LNCaP clone FGC (cell line): Measurements from ENCODE around the gene EMP3.
A peak's percentile ranks its signal among the peaks of the same experiment; 100 is the strongest.
"Not testable (repeated sequence)": the region's sequence is repeated elsewhere in the genome, so short reads cannot be mapped to it uniquely, and the experiment has no call there.

Experiments used
- DNase-seq: peaks from one replicate; pipeline ENCODE4 v3.0.0-alpha.2; 2011; ENCODE audit warnings: low read depth
- H3K4me3 ChIP-seq: 2 replicates; pipeline ENCODE4 v1.5.1; 2011; ENCODE audit warnings: mild to moderate bottlenecking, low read depth, low read length, control low read depth
- TF ChIP-seq, protein P1 (sequence below): IDR thresholded peaks from 2 replicates; pipeline ENCODE4 v1.5.1; 2012; ENCODE audit warnings: mild to moderate bottlenecking; ENCODE audit not compliant: control insufficient read depth, insufficient read depth; ENCODE audit errors: extremely low read depth

The EMP3 gene

DNA sequence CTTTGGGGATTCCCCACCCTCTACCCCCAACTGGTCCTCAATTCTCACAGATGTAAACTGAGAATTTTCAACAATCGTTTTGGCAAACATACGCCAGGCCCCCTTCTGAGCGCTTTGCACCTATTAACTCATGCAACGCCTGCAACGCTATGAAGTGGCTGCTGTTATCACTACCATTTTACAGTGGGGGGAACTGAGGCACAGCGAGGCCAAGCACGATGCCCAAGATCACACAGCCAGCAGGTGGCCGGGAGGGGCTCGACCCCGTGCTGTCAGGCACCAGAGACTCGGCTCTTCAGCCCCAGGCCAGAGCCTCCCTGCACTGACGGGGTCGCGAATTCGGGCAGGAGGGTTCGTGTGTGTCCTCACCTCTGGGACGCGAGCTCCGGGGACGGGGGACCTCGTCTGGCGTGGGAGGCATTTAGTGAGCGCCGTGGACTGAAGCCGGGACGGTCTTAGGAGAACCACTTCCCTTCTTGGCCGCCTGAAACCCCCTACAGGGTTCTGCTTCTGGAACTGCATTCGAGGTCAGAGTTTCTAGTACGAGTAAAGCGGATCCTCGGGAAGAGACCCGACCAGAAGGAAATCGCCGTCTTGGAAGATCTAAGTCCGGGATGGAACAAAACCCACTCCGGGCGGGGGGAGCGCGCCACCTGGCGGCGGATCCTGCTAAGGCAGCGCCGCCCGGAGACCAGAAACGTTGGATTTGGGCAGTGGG, 34.4 kb upstream of the EMP3 start:
- DNase-seq = peak; percentile 4
- TF ChIP-seq, protein P1, sequence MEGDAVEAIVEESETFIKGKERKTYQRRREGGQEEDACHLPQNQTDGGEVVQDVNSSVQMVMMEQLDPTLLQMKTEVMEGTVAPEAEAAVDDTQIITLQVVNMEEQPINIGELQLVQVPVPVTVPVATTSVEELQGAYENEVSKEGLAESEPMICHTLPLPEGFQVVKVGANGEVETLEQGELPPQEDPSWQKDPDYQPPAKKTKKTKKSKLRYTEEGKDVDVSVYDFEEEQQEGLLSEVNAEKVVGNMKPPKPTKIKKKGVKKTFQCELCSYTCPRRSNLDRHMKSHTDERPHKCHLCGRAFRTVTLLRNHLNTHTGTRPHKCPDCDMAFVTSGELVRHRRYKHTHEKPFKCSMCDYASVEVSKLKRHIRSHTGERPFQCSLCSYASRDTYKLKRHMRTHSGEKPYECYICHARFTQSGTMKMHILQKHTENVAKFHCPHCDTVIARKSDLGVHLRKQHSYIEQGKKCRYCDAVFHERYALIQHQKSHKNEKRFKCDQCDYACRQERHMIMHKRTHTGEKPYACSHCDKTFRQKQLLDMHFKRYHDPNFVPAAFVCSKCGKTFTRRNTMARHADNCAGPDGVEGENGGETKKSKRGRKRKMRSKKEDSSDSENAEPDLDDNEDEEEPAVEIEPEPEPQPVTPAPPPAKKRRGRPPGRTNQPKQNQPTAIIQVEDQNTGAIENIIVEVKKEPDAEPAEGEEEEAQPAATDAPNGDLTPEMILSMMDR = peak; percentile 76
- peak overlapping the region; percentile 29 for H3K4me3 ChIP-seq

- not testable (repeated sequence) for DNase-seq, H3K4me3 ChIP-seq
Measured at GRCh38 chr19:48291489-48291815, 33.9 kb upstream of the EMP3 start.

DNA sequence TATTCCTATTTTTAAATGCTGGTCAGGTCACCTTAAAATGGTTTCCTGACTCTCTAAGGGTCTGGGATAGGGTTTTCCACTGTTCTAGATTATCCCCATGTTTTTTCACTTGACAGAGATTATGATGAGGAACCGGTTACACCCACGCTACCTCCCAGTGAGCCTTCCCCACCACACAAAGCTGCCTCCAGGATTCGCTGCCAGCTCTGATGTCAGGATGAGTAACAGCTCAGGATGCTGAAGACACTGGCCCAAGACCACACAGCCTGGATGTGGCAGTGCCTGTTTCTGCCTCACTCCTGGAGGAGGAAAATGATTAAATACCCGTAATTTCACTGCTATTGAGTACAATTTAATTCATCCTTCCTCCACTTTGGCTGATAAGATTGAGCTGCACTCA, 32.6 kb upstream of the EMP3 start:
- no peak for DNase-seq
- H3K4me3 ChIP-seq = no peak overlapping the region
- TF ChIP-seq, protein P1 = no peak

DNA sequence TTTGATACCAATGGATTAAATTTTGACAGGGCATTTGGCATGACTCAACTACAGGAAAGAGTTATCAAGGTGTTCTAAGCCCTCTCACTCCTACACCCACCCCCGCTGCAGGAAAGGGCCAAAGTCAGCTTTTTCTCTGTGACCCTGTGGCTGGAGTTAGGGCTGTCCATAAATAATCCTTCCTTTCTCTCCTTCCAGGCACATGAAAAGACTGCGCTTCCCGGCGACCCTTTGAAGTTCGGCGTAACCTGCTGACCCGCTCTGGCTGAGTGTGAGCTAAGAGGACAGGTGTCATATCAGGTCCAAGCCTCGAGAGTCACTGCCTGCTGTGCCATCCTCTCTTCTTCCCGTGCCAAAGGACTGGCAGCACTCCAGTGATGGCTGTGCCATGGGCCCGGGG, 29.9 kb upstream of the EMP3 start:
- no peak overlapping the region for H3K4me3 ChIP-seq
- no peak for DNase-seq
- TF ChIP-seq, protein P1 = no peak

DNA sequence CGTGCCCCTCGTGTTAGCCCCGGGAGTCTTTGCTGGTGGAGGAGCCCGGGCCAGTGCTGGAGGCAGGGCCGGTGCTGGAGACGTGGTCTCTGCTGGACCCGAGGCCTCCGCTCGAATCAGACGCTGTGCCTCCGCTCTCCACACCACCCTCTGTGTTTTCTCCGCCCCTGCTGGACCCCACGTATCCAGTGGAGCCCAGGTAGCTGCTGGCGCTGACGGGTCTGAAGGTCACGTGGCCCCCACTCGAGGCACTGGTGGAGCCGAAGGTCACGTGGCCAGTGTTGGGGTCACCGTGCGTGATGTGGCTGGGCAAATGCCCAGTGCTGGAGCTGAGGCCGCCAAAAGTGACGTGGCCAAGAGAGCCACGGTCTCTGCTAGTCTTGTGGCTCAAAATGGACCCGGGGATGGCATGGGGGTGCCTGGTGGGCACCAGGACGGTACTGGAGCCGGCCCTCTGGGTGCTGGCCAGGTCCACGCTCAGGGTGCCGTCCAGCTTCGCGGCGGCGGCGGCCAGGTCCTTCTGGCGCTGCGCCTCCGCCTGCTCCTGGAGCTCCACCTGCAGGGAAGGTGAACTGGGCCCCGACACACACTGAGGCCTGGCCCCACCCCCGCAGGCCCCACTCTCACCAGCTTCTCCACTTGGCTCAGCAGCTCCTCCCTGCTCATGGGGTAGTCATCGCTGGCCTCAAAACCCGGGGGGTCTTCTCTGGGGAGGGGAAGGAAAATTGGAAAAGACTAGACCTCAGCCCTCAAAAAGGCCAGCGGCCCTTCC, 28.2 kb upstream of the EMP3 start:
- TF ChIP-seq, protein P1 = no peak
- DNase-seq = no peak
- H3K4me3 ChIP-seq = no peak overlapping the region

- no peak for DNase-seq
- TF ChIP-seq, protein P1 = no peak
Measured at GRCh38 chr19:48297975-48298374, 27.4 kb upstream of the EMP3 start.

GRCh38 chr19:48301886-48302599, 23.3 kb upstream of the EMP3 start:
- DNase-seq = no peak
- no peak overlapping the region for H3K4me3 ChIP-seq
- TF ChIP-seq, protein P1 = no peak

More at GRCh38 chr19:48297975-48298374, 27.4 kb upstream of the EMP3 start:
- no peak overlapping the region for H3K4me3 ChIP-seq
